Activated CD8-positive, alpha-beta memory T cell treated with anti-CD3 and anti-CD28 coated beads, Interleukin-2, amount 50 U/mL, for 1 hour (primary cell): Measurements from ENCODE around the gene IL11.

Source experiments
- DNase-seq: peaks from one replicate; pipeline ENCODE4 v3.0.0-alpha.2; 2020; ENCODE audit errors: extremely low read depth

IL11 gene

DNA sequence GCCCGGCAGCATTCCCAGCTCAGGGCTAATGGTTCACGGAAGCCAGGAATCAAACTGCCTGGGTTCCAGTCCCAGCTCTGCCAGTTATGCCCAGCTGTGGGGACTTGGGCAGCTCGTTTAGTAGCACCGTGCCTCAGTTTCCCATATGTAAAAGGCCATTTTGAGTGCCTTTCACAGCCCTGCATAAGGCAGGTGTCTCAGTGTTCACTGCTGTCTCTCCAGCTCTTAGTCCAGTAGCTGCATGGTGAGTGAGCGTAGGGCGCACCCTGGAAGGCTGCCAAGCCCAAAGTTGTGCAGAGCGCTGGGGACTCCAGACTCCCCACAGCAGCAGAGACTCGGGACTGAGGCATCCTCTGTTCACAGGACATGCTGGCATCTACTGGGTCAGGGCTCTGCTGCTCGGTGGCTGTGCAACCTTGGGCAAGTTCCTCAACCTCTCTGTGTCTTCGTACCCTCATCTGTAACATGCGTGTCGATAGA lies 21.0 kb upstream of the IL11 start:
- no peak for DNase-seq

DNA sequence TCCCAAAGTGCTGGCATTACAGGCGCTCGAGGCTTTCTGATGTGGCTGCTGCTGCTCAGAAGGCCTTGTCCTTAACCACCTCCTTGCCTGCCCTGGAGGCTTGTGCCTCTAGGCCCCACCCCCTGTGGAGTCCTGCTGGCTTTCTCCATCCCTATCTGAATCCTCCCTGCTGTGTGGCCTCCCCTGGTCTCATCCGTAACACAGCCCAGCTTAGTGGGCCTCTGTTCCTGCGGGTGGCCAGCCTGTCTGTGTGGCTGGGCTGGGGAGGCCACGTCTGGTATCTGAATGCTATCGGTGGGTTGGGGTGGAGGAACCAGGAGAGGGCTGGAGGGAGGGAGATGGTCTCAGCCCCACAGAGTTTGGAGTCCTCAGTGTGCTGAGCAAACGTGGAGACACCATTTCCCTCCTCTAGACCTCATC lies 20.2 kb upstream of the IL11 start:
- DNase-seq = no peak

DNA sequence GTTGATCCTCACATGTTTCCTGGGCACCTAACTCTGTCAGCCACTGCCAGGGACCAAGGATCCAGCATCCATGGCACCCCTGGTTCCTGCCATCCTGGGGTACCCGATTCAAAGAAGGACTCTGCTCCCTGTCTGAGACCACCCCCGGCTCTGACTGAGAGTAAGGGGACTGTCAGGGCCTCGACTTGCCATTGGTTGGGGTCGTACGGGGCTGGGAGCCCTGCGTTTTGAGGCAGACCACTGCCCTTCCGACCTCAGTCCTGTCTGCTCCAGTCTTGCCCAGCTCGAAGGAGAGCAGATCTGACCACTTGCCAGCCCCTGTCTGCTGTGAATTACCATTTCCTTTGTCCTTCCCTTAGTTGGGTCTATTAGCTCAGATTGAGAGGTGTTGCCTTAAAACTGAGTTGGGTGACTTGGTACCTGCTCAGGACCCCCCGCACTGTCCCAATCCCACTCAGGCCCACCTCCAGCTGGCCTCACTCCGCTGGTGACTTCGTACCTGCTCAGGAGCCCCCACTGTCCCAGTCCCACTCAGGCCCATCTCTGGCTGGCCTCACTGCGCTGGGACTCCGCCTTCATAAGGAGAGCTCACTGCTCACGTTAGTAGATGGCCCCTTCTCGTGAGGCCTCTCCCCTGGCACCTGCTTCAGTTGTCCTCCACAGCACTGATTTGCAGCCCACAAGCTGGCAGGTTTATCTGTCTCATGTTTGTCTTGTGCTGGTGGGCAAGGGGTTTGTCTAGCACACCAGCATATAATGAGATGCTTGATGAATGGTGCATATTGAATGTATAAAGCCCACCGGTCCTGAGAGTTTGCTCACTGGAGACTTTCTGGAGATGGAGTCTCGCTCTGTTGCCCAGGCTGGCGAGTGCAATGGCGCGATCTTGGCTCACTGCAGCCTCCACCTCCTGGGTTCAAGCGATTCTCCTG lies 19.4 kb upstream of the IL11 start:
- DNase-seq = no peak

DNA sequence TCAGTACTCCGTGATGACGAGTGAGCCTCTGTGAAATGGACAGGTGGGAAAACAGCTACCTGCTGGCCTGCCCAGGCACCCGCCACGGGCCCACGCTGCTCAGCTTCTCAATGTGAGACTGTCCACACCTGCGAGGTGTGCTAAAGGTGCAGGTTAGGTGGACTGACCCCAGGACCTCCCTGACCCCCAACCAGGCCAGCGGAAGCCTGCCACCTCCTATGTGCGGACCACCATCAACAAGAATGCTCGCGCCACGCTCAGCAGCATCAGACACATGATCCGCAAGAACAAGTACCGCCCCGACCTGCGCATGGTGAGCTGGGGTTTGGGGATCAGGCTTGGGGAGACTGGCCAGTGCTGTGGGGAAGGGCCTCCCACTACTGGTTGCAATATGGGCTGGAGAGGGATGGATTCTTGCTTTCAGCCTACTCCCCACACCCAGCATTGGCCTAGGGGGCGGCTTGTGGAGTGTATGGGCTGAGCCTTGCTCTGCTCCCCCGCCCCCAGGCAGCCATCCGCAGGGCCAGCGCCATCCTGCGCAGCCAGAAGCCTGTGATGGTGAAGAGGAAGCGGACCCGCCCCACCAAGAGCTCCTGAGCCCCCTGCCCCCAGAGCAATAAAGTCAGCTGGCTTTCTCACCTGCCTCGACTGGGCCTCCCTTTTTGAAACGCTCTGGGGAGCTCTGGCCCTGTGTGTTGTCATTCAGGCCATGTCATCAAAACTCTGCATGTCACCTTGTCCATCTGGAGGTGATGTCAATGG lies 17.7 kb upstream of the IL11 start:
- DNase-seq = no peak

DNA sequence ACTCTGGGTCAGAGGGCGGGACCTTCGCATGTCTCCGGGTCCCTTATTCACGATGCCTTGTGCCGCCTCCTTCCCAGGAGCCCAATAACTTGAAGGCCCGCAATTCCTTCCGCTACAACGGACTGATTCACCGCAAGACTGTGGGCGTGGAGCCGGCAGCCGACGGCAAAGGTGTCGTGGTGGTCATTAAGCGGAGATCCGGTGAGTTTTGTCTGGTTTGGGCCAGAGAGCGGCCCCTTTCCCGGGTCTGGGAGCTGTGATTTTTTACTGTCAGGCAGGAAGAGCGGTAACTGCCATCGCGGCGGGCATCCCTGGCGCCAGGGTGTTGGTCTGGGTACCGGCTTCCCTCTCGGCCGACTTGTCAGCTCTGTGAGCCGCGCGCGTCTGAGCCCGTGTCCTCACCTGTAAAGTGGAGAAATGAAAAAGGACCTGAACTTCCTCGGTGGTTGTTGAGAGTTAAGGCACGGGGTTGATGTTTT lies 16.3 kb upstream of the IL11 start:
- no peak for DNase-seq

DNA sequence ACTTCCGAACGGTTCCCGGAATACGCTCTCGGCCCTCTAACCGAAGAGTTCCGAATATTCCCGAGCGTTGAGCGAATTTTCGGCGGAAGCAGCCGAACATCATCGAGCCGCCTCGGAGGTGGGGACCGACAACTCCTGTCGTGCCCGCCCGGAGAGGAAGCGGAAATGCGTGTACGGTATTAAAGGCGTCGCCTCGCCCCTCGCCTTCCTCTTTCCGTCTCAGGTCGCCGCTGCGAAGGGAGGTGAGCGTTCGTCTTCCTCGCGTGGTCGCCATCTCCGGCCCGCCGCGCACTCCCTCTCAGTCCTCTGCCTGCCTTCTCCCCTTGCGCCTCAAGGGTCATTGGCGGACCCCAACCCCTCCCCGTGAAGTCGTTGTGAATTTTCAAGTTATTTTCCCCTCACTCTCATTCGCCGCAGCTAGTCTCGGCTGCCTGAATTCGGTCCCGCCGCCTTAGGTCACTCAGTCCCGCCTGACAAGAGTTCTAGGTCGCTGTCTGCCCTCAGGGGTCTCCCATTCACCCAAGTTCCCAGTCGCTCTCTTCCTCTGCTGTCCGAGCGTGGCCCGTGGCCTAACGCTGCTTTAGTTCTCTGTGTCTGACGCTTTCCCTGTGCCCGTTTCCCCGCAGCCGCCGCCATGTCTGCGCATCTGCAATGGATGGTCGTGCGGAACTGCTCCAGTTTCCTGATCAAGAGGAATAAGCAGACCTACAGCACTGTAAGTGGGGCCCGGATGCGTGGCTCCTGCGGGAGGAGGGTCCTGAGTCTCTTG lies 15.6 kb upstream of the IL11 start, which contains the start of gene RPL28:
Gene RPL28, plus strand, starts transcription at position 209 of the 769 bp plus-strand sequence. Its CDS starts 426 bp downstream, at position 635.
- peak; percentile 96 for DNase-seq

DNA sequence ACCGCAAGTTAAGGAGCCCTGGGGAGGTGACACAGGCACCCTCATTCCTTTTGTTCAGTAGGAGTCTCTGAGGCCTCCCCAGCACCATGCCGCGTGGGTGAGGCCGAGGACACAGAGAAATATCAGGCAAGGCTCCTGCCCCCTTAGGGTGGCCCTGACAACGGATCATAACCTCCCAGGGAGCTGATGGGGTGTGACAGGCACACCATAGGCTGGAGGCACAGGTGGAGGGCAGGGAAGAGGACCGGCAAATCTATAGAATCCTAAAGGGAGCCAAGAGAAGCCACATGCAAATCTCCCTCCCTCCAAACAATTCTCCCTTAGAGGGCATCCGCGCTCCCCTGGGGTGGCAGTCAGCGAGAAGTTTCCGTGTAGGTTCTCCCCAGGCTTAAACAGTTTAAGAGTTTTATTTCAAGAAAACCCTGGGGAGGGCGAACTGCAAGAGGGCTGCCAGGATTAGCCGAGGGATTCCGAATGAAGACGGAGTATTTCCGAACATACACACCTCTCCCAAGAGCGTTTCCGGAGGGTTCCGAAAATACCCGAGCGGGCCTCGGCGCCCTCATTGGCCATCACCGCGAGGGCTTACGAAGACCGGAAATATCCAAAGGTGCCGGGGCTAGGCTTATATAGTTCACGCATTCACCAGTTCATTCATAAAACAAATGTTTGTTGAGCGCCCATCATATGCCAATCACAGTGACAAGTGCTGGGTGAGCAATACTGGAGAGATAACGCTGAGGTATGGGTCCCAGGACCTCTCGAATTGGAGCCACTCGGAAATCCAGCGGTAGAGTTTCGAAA lies 14.9 kb upstream of the IL11 start:
- DNase-seq = peak; percentile 79

DNA sequence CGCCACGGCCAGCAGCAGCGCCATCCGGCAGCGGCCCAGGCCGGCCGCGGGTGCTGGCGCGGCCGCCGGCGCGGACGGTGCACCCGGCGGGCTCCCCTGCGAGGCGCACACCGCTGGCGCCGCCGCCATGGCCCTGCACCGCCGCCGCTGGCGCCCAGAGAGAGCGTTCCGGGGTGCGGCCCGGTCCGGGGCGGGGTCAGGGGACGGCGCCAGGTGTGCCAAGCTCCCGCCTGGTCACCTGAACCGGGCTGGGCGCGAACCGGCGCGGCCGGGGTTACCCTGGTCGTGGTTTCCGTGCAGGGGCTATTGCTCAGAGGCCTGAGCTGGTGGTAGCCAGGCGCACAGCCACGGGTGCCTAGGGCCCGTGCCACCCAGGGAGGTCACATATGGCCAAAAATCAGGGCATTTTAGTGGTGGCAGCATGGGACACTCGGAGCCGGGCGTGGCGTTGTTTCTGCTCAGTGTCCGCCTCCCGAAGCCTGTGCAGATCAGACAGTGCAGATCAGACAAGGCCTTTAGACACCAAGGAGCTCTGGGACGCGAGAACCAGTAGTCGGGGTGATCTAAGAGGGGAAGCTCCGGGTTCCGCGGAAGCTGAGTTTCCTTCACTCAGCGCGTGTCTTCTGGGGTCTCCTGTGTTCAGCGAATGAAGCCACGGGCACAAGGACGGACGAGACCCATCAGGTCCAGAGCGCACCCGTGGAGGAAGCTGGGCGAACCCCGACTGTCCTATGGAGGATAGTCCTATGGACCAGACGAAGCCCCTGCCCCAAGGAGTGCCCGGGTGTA lies 14.1 kb upstream of the IL11 start, which contains the start of gene TMEM238:
Gene TMEM238, minus strand, starts transcription at position 162 of the 789 bp plus-strand sequence. Its CDS starts 33 bp downstream, at position 129.
- DNase-seq = no peak

DNA sequence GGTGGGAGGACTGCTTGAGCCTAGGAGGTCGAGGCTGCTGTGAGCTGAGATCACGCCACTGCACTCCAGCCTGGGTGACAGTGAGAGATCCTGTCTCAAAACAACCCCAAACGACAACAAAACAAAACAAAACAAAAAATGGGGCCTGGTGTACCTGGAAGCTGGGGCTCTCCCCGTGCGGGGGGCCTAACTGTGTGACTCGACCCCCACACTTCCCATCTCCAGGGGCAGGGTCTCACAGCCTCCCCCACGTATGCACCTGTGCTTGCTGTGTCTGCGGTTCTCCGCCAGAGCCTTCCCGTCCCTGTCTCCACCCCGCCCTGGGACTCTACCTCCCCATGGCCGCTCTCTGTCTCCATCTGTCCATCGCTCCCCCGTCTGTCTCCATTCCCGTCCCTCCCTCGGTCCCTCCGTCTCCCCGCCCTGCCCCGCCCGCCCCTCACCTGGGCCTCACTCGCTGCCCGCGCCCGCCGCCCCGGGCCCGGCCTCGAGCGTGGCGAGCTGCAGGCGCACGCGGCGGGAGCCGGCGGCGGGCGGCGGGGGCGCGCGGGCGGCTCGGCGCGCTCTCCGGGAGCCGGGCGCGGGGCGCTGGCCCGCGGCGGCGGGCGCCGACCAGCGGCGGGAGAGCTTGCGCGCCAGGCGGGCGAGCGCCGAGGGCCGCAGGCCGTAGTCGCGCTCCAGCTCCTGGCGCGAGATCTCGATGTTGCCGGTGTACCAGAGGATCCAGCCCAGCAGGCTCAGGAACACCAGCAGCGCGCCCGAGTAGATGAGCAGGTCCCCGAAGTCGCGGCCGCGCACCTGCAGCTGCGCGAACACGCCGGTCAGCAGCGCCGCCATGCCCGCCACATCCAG lies 13.2 kb upstream of the IL11 start:
- no peak for DNase-seq

DNA sequence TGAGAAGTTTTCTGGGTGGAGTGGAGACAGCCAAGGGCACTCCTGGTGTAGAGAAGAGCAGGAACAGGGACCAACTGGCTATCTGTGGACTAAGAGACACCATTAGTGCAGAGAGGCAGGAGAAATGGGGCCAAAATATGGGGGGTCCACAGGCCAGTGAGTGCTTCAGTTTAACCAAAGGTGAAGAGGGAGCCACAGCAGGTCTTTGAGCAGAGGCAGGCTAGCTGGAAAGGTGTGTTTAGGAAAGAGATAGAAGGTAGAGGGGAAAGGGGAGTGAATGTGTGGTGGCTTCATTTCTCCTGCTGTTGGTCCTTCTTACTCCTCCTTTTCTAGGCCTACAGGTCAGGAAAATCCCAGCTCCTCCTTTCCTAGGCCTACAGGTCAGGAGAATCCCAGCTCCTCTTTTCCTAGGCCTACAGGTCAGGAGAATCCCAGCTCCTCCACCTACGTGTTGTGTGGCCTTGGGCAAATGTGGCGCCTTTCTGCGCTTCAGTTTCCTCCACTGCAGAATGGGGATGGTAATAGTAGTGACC lies 12.3 kb upstream of the IL11 start:
- no peak for DNase-seq

DNA sequence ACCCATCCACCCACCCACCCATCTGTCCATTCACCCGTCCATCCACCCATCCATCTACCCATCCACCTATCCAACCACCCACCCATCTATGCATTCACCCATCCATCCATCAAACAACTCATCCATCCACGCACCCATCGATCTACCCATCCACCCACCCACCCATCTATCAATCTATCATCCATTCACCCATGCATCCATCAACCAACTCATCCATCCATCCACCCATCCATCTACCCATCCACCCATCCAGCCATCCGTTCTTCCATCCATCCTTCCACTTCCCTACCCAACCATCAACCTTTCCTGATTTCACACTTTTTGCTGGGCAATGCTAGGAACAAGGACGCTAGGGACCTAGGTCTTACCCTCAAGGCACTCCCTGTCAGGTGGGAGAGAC lies 11.8 kb upstream of the IL11 start:
- DNase-seq = no peak

DNA sequence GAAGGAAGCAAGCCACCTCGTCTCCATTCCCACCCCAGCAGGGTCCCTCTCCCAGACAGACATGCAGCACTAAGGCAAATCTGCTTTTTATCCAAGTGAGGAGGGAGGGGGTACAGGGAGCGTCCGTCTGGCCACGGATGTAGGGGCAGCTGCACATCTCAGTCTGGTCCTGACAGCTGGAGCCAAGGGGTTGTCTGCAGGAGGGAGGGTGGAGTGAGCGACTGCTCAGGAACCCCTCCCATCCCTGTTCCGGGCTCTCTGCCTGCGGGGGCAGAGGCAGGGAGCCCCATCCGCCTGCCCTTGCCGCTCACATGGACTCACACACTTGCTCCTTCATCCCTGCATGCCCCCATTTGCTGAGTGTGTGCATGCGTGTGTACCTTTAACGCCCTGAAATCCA lies 8.9 kb upstream of the IL11 start:
- no peak for DNase-seq

DNA sequence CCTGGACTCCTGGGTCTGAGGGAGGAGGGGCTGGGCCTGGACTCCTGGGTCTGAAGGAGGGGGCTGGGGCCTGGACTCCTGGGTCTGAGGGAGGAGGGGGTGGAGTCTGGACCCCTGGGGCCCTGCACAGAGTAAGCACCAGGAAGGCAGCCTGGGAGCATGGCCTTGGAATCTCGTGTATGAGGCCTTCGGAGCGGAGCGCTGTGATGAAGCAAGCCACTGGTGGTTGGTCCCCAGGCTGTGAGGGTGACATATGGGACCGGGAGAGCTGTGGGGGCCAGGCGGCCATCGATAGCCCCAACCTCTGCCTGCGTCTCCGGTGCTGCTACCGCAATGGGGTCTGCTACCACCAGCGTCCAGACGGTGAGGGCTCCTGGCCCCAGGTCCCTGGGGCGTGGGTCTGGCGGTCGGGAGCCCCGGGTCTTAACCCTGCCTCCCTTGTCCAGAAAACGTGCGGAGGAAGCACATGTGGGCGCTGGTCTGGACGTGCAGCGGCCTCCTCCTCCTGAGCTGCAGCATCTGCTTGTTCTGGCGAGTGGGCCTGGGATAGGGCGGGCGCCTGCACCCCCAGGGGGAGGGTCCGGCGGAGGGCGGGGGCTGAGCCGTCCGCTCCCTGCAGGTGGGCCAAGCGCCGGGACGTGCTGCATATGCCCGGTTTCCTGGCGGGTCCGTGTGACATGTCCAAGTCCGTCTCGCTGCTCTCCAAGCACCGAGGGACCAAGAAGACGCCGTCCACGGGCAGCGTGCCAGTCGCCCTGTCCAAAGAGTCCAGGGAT lies 7.3 kb upstream of the IL11 start:
- no peak for DNase-seq

DNA sequence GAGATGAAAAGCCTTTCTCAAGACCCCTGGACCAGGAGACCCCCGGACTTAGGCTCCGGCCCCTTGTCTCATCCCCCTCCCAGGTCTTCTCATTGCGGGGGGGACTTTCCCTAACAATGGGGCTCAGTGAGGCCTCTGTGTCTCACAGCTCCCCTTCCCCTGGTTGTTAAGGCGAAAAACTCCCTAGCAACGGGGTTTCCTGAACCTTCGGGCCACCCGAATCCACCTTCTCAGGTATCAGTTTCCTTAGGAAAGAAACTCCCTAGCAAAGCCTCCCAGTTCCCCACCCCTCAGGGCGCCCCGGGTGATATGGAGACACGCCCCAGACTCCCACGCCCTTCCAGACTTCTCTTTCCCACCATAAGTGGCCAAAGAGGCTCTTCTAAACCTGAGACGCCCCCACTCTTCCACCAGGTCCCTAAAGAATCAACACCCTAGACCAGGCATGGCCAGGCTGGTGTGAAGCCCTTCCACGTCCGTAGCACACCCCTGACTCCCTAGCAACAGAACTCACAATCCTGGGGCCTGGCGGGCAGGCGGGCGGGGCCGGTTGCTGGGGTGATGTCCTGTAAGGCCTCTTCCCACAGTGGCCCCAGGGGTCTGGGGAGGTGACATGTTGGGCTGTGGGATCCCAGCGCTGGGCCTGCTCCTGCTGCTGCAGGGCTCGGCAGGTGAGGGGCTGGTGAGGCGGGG lies 6.1 kb upstream of the IL11 start, which contains the start of gene TMEM190:
Gene TMEM190, plus strand, starts transcription at position 586 of the 693 bp plus-strand sequence. Its CDS starts 28 bp downstream, at position 614.
- no peak for DNase-seq

DNA sequence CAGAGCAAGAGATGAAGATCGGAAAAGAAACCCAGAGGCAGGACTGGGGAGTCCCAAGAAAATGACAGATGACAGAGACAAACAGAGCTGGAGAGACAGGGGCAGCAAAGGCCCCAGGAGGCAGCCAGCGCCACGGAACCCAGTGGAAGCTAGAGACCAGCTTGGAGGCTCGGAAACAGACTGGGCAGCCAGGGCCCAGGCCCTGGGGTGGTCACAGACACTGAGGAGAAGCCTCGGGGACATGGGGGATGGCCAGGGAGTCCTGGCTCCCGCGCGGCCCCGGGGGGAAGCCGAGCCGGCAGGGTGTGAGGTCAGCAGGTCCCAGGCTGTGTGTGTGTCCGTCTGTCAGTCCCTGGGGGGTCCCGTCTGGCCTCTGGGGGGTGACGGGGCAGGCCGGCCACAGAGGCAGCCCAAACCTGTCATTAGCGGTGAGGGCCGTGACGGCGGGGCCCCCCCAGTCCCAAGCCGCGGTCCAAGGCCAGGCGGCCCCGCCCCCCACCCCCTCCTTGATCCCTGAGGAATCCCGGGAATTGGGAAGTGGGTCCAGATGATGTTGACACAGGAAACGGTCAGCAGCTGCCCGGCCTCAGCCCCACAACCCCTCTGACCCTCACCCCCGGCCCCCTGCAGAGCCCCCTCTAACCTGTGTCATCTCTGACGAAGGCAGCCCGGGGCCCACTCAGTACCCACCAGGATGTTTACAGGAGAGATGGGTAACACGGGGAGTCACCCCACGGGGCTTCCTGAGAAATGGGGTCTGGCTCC lies 3.9 kb upstream of the IL11 start:
- DNase-seq = no peak

DNA sequence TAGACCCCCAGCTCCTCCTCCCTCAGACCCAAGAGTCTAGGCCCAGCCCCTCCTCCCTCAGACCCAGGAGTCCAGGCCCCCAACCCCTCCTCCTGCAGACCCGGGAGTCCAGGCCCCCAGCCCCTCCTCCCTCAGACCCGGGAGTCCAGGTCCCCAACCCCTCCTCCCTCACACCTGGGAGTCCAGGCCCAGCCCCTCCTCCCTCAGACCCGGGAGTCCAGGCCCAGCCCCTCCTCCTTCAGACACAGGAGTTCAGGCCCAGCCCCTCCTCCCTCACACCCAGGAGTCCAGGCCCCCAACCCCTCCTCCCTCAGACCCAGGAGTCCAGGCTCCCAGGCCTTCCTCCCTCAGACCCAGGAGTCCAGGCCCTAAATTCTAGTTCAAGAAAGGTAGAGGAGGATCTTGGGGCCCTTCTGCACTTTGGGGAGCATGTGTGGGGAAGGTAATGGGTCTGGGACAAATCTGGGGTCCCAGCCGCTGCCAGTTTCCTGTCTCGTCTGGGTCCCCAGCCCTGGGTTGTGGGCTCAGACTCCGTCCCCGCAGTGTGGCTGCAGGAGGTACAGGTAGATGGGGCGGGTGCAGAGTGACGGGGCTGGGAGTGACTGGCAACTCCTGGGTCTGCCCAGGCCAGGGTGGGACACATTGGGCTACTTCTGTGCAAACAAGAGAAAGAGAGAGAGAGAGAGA lies 3.2 kb upstream of the IL11 start:
- DNase-seq = no peak
